K562 (cell line): ENCODE results near the gene MAP3K6. TPM values are rescaled to one million over a fixed set of nuclear protein-coding genes. Genes with fewer than 3 reads are reported as not detected.

ENCODE experiments used
- ATAC-seq: fragments of 200-7000 bp; cut with Tn5 transposase; 3 replicates; pipeline ENCODE4 v1.9.1; 2020; ENCODE audit warnings: moderate library complexity
- BruUV-seq: library from RNA; stranded (reverse); fragments of 400-500 nt; replicated peaks from 2 replicates; lab custom pipeline; 2021; lab: Mats Ljungman, UMichigan
- CTCF ChIA-PET: fragments of 300-600 bp; formaldehyde crosslinking; extraction: SDS; loops from one replicate; lab custom pipeline; 2021; ENCODE audit warnings: low intra/inter-chr PET ratio; lab: Yijun Ruan, JAX
- POLR2A ChIA-PET: fragments of 300-600, 350-650 bp; sonication (Branson Sonifier 250); formaldehyde crosslinking; extraction: SDS; loops from one replicate; lab custom pipeline; 2021; ENCODE audit warnings: antibody characterized with exemption, inconsistent platforms; lab: Yijun Ruan, JAX
- DNase-seq, 4 experiments: peaks; one replicate each; pipeline versions ENCODE4 v3.0.0 to v3.0.0-alpha.2; 2011 to 2018; ENCODE audit warnings: low spot score in 3 of 4, mixed read lengths in 3 of 4; ENCODE audit errors: extremely low read depth in 1 of 4
- FAIRE-seq: peaks from 2 replicates; lab custom pipeline; 2011; peaks lifted over from hg19 to GRCh38; lab: Jason Lieb, UNC
- H2AFZ ChIP-seq: 2 replicates; pipeline ENCODE4 v1.6.0; 2011; ENCODE audit warnings: low read depth, low read length, control low read depth, inconsistent platforms
- H3K27ac ChIP-seq: fragments of 200-600 bp; 3 replicates; pipeline ENCODE4 v1.8.0; 2011; ENCODE audit warnings: low read depth, mild to moderate bottlenecking, control low read depth, inconsistent platforms, low read length, moderate library complexity, mixed read lengths; ENCODE audit errors: extremely low read depth
- H3K27me3 ChIP-seq, 2 experiments: fragments of 300-600 bp in 1 of 2; 2 replicates in 1 of 2; 3 replicates in 1 of 2; pipeline versions ENCODE4 v1.6.0 to v1.8.0; 2011; ENCODE audit warnings: inconsistent platforms in 2 of 2, low read length in 2 of 2, mild to moderate bottlenecking in 1 of 2, mixed read lengths in 1 of 2, moderate library complexity in 1 of 2; ENCODE audit not compliant: control insufficient read depth in 2 of 2, insufficient read depth in 2 of 2
- H3K36me3 ChIP-seq: fragments of 300-600 bp; 3 replicates; pipeline ENCODE4 v1.8.0; 2011; ENCODE audit warnings: mild to moderate bottlenecking, low read length, inconsistent platforms; ENCODE audit not compliant: control insufficient read depth, insufficient read depth
- H3K4me1 ChIP-seq, 2 experiments: fragments of 200-600 bp in 1 of 2; replicated peaks in 1 of 2; 2 replicates in 1 of 2; 3 replicates in 1 of 2; pipeline versions ENCODE4 v1.5.1 to v1.8.0; 2011; ENCODE audit warnings: inconsistent platforms in 2 of 2, low read length in 2 of 2, mild to moderate bottlenecking in 1 of 2, mixed read lengths in 1 of 2, moderate library complexity in 1 of 2; ENCODE audit not compliant: control insufficient read depth in 2 of 2, insufficient read depth in 2 of 2
- H3K4me2 ChIP-seq: 2 replicates; pipeline ENCODE4 v1.6.1; 2011; ENCODE audit warnings: low read length, control low read depth, inconsistent platforms, mixed read lengths; ENCODE audit not compliant: insufficient read depth
- H3K4me3 ChIP-seq: fragments of 200-600 bp; sonication (generic), shearing (Covaris generic); 2 replicates; pipeline ENCODE4 v1.5.1; 2016; ENCODE audit warnings: control low read depth, inconsistent platforms
- H3K79me2 ChIP-seq: fragments of 200-600 bp; 3 replicates; pipeline ENCODE4 v1.8.0; 2011; ENCODE audit warnings: low read length, inconsistent platforms; ENCODE audit not compliant: control insufficient read depth, insufficient read depth
- H3K9ac ChIP-seq, 2 experiments: 2 replicates each; pipeline versions ENCODE4 v1.6.0 to v1.6.1; 2011; ENCODE audit warnings: low read depth in 2 of 2, low read length in 2 of 2, control low read depth in 1 of 2, inconsistent platforms in 1 of 2, mild to moderate bottlenecking in 1 of 2, mixed read lengths in 1 of 2; ENCODE audit not compliant: insufficient read depth in 1 of 2
- H3K9me1 ChIP-seq: one replicate; pipeline ENCODE4 v1.6.0; 2011; ENCODE audit warnings: inconsistent platforms, mild to moderate bottlenecking, low read length, moderate library complexity; ENCODE audit not compliant: control insufficient read depth, insufficient read depth
- H3K9me3 ChIP-seq: replicated peaks from 2 replicates; pipeline ENCODE4 v1.5.1; 2011; ENCODE audit warnings: low read depth, low read length, inconsistent platforms; ENCODE audit not compliant: control insufficient read depth, insufficient read depth
- H4K20me1 ChIP-seq: replicated peaks from 2 replicates; pipeline ENCODE4 v1.6.1; 2011; ENCODE audit warnings: low read length, inconsistent platforms, mixed read lengths; ENCODE audit not compliant: control insufficient read depth, insufficient read depth
- ARHGAP35 ChIP-seq: fragments of 450-650 bp; IDR thresholded peaks from 2 replicates; pipeline ENCODE4 v1.6.1; 2018; ENCODE audit not compliant: partially characterized antibody
- CBFA2T3 ChIP-seq: fragments of 450-650 bp; IDR thresholded peaks from 2 replicates; pipeline ENCODE4 v1.6.1; 2017
- DACH1 ChIP-seq: fragments of 450-650 bp; IDR thresholded peaks from 2 replicates; pipeline ENCODE4 v1.6.1; 2018; ENCODE audit not compliant: partially characterized antibody
- GATAD2A ChIP-seq: fragments of 450-650 bp; IDR thresholded peaks from 2 replicates; pipeline ENCODE4 v1.6.1; 2017
- HDAC6 ChIP-seq: IDR thresholded peaks from 2 replicates; pipeline ENCODE4 v1.6.1; 2012; ENCODE audit warnings: low read depth, mild to moderate bottlenecking, control low read depth, inconsistent platforms, low read length, moderate library complexity
- RFX5 ChIP-seq: IDR thresholded peaks from 2 replicates; pipeline ENCODE4 v1.6.1; 2011; ENCODE audit warnings: low read depth, mild to moderate bottlenecking, improper control_type of control experiment, low read length
- ZBTB1 ChIP-seq: sonication (generic); formaldehyde crosslinking; IDR thresholded peaks from 2 replicates; pipeline ENCODE4 v1.8.1; 2023; ENCODE audit warnings: missing genetic modification reagents, low read depth, mild to moderate bottlenecking, borderline replicate concordance
- ZNF134 ChIP-seq: fragments of 250-450 bp; sonication (Bioruptor Pico); conservative IDR thresholded peaks from 2 replicates; pipeline ENCODE4 v1.4.0; 2020
- ZNF354B ChIP-seq: fragments of 250-450 bp; sonication (Bioruptor Pico); IDR thresholded peaks from 2 replicates; pipeline ENCODE4 v1.4.0; 2020
- WGBS: fragments of 100-300 bp; shearing (Covaris generic); methylation state at CpG from one replicate; pipeline ENCODE4 v1.1.6; 2016; ENCODE audit warnings: low coverage, mixed read lengths; ENCODE audit not compliant: insufficient coverage; ENCODE audit errors: missing lambda C conversion rate; 5-methylcytosine and 5-hydroxymethylcytosine counted together
- in situ Hi-C: fragments of 300-500 bp; cut with MboI; formaldehyde crosslinking; loops from 4 replicates; pipeline ENCODE4 v1.15.0; 2018; ENCODE audit warnings: inconsistent platforms, mixed read lengths
- intact Hi-C: fragments of 100-400 bp; cut with micrococcal nuclease; formaldehyde crosslinking; loops from 2 replicates; pipeline ENCODE4 v1.14.2; 2022
- polyA plus RNA-seq, 8 experiments: library from polyadenylated mRNA; depleted of rRNA in 4 of 8; stranded (reverse) in 5 of 8; unstranded in 3 of 8; fragments of >200 nt; fragmentation: Nextera tagmentation in 2 of 8; fragmentation: Illumina TruSeq in 1 of 8; extraction: Ambion mirVana in 2 of 8; extraction: Trizol in 1 of 8; gene quantifications; 2 replicates each; pipeline versions ENCODE4 v1.2.1 to v1.2.3, GENCODE V29; 2011 to 2014; ENCODE audit warnings: inconsistent platforms in 1 of 8, missing spikeins in 1 of 8
- total RNA-seq, 7 experiments: library from RNA; depleted of rRNA in 6 of 7; stranded (reverse); fragments of >200 nt in 6 of 7; fragmentation: Illumina TruSeq in 2 of 7; extraction: Trizol in 2 of 7; gene quantifications; 2 replicates each; pipeline versions ENCODE4 v1.2.1 to v1.2.3, GENCODE V29; 2011 to 2021; ENCODE audit warnings: low replicate concordance in 1 of 7
- TF ChIP-seq, protein P1 (sequence below): fragments of 250-450 bp; sonication (Bioruptor Pico); IDR thresholded peaks from 2 replicates; pipeline ENCODE4 v1.4.0; 2020; ENCODE audit warnings: mild to moderate bottlenecking, moderate library complexity
- TF ChIP-seq, protein P2 (sequence below): fragments of 250-450 bp; sonication (Bioruptor Pico); IDR thresholded peaks from 2 replicates; pipeline ENCODE4 v1.5.0; 2021; ENCODE audit warnings: mild to moderate bottlenecking, borderline replicate concordance

MAP3K6 gene
- total and polyA plus RNA-seq, 9 of the 15 experiments (the other 6 are each of a cell fraction or from before 2014, with no cell fraction given) = 0.99 to 21.9 (median 7.0) TPM

DNA sequence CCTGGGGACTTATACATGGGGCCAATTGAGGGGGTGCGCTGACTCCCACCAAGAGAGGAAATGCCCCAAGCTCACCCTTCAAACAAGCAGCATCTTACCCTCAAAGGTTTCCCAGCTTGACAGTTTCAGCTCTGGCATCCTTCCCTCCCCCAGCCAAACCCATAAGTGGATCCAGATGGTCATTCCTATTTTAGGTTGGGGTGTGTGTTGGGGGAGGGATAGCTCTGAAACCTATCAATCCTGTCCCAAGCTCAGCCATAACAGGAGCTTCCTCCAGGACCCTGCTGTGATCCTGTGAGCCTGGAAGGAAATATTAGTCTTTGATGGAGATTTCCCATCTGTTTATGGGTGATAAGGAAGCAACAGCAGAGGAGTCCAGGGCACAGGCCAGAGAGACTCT is 48.2 kb downstream of the MAP3K6 start:
- no peak overlapping the region for H3K4me2 ChIP-seq
- peaks cover 11 to 12% of the 10 kb centered on the region in 2 experiments for H3K4me1 ChIP-seq
- WGBS = 69% methylated on average over 1 of the region's 1 CpG
- ATAC-seq (no peak), FAIRE-seq (no peak), DNase-seq (peak in 2 of 4 experiments; percentile 64 to 71)
- peak; percentile 42; the same call in 1 of the 2 replicates for TF ChIP-seq CBFA2T3
- no peak for TF ChIP-seq ZBTB1 (CRISPR knock-in tag)
- peaks cover 15% of the 10 kb centered on the region for H3K79me2 ChIP-seq
- intact Hi-C loops (no loop called here), in situ Hi-C loops (no loop called here)
- H3K27ac ChIP-seq = no peak overlapping the region
- no peaks in the 10 kb centered on the region for H3K9me1 ChIP-seq
- H2AFZ ChIP-seq = no peak overlapping the region
- H3K4me3 ChIP-seq = no peak overlapping the region
- POLR2A ChIA-PET = interaction anchor here (1.0 kb wide), 1 partner anchor 16 kb away, joined by 3 read pairs; no protein-coding TSS in a partner anchor
- CTCF ChIA-PET = no interaction called here
- BruUV-seq = no TSS peak
- H3K36me3 ChIP-seq = peaks cover 6% of the 10 kb centered on the region; the same call in 1 of the 3 replicates
- peak overlapping the region in 1 of 2 experiments; percentile 31; a peak in 1 of 4 replicates for H3K9ac ChIP-seq
- H4K20me1 ChIP-seq = no peaks in the 10 kb centered on the region
- H3K27me3 ChIP-seq = no peaks in the 10 kb centered on the region
- no peaks in the 10 kb centered on the region for H3K9me3 ChIP-seq

DNA sequence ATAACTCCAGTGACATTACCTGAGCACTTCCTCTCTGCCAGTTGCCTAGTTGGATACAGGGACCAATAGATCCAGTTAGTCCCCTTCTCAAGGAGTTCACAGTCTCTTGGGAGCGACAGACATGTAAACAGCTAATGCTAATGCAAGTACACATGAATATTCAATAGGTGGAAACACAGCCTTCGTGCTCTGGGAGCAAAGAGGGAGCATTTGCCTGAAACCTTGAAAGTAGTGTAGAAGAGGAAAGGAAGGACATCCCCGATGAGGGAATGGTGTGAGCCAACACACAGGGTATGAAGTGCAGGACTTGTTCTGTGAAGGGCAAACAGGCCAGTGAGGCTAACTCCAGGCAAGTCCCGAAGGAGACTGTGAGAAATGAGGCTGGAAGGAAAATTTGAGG is 48.6 kb downstream of the MAP3K6 start:
- Histone ChIP-seq H3K4me2 (no peak overlapping the region), H3K27ac (no peak overlapping the region), H4K20me1 (no peaks in the 10 kb centered on the region), H3K79me2 (peaks cover 11% of the 10 kb centered on the region), H3K27me3 (no peaks in the 10 kb centered on the region), H3K36me3 (peaks cover 2% of the 10 kb centered on the region; the same call in 1 of the 3 replicates), H3K9ac (peak overlapping the region in 1 of 2 experiments; percentile 45; a peak in 1 of 4 replicates), H3K9me3 (no peaks in the 10 kb centered on the region), H3K9me1 (no peaks in the 10 kb centered on the region), H3K4me3 (no peak overlapping the region), H2AFZ (peak overlapping the region; percentile 56), H3K4me1 (peaks cover 7 to 8% of the 10 kb centered on the region in 2 experiments)
- ChIA-PET POLR2A (interaction anchor here (0.6 to 1.0 kb wide), 2 partner anchors 16 to 51 kb away, joined by 3 to 4 read pairs; no protein-coding TSS in a partner anchor), CTCF (no interaction called here)
- ATAC-seq (no peak), FAIRE-seq (no peak), DNase-seq (no peak)
- intact Hi-C loops (no loop called here), in situ Hi-C loops (no loop called here)
- BruUV-seq = no TSS peak
- WGBS = 28% methylated on average over 4 of the region's 4 CpGs
- TF ChIP-seq HDAC6 (no peak), ZNF354B (CRISPR knock-in tag) (no peak), GATAD2A (no peak), ZNF134 (CRISPR knock-in tag) (no peak), ARHGAP35 (no peak), RFX5 (no peak), DACH1 (no peak)
- TF ChIP-seq, protein P1, sequence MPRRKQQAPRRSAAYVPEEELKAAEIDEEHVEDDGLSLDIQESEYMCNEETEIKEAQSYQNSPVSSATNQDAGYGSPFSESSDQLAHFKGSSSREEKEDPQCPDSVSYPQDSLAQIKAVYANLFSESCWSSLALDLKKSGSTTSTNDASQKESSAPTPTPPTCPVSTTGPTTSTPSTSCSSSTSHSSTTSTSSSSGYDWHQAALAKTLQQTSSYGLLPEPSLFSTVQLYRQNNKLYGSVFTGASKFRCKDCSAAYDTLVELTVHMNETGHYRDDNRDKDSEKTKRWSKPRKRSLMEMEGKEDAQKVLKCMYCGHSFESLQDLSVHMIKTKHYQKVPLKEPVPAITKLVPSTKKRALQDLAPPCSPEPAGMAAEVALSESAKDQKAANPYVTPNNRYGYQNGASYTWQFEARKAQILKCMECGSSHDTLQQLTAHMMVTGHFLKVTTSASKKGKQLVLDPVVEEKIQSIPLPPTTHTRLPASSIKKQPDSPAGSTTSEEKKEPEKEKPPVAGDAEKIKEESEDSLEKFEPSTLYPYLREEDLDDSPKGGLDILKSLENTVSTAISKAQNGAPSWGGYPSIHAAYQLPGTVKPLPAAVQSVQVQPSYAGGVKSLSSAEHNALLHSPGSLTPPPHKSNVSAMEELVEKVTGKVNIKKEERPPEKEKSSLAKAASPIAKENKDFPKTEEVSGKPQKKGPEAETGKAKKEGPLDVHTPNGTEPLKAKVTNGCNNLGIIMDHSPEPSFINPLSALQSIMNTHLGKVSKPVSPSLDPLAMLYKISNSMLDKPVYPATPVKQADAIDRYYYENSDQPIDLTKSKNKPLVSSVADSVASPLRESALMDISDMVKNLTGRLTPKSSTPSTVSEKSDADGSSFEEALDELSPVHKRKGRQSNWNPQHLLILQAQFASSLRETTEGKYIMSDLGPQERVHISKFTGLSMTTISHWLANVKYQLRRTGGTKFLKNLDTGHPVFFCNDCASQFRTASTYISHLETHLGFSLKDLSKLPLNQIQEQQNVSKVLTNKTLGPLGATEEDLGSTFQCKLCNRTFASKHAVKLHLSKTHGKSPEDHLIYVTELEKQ (CRISPR knock-in tag) = no peak
- TF ChIP-seq, protein P2, sequence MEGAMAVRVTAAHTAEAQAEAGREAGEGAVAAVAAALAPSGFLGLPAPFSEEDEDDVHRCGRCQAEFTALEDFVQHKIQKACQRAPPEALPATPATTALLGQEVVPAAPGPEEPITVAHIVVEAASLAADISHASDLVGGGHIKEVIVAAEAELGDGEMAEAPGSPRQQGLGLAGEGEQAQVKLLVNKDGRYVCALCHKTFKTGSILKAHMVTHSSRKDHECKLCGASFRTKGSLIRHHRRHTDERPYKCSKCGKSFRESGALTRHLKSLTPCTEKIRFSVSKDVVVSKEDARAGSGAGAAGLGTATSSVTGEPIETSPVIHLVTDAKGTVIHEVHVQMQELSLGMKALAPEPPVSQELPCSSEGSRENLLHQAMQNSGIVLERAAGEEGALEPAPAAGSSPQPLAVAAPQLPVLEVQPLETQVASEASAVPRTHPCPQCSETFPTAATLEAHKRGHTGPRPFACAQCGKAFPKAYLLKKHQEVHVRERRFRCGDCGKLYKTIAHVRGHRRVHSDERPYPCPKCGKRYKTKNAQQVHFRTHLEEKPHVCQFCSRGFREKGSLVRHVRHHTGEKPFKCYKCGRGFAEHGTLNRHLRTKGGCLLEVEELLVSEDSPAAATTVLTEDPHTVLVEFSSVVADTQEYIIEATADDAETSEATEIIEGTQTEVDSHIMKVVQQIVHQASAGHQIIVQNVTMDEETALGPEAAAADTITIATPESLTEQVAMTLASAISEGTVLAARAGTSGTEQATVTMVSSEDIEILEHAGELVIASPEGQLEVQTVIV = no peak
